PC-3 (cell line): ENCODE measurements around the gene NOTCH1.

Experiments
- CTCF ChIP-seq: fragments of 300-600 bp; sonication (generic); conservative IDR thresholded peaks from 2 replicates; pipeline ENCODE4 v1.5.1; 2017; ENCODE audit warnings: antibody characterized with exemption, low read depth, mild to moderate bottlenecking, low read length
- EZH2 ChIP-seq: fragments of 300-600 bp; sonication (generic); IDR thresholded peaks from one replicate; pipeline ENCODE4 v1.6.1; 2017; ENCODE audit warnings: antibody characterized with exemption, mild to moderate bottlenecking, low read length; ENCODE audit not compliant: unreplicated experiment
- EZH2phosphoT487 ChIP-seq: fragments of 300-600 bp; sonication (generic); IDR thresholded peaks from 2 replicates; pipeline ENCODE4 v1.6.1; 2018; ENCODE audit warnings: mild to moderate bottlenecking, antibody characterized with exemption, low read length, borderline replicate concordance

GRCh38 chr9:136448655-136449054, 97.2 kb downstream of the NOTCH1 start:
- TF ChIP-seq CTCF (no peak), EZH2phosphoT487 (no peak), EZH2 (no peak)
